SK-N-MC (cell line): Measurements from ENCODE around the gene PRKCQ.

ENCODE experiments used
- DNase-seq: peaks from one replicate; pipeline ENCODE4 v3.0.0-alpha.2; 2011; ENCODE audit warnings: low read depth, low spot score
- H3K27ac ChIP-seq: fragments of 200-600 bp; sonication (generic); 2 replicates; pipeline ENCODE4 v1.5.1; 2016; ENCODE audit warnings: mixed run types
- H3K36me3 ChIP-seq: fragments of 200-600 bp; sonication (generic); 2 replicates; pipeline ENCODE4 v1.6.1; 2017; ENCODE audit warnings: antibody characterized with exemption, low read length, mixed read lengths; ENCODE audit not compliant: insufficient read depth
- H3K4me3 ChIP-seq: fragments of 200-600 bp; sonication (generic); 2 replicates; pipeline ENCODE4 v1.5.1; 2016
- H3K9ac ChIP-seq: fragments of 200-600 bp; sonication (generic); 2 replicates; pipeline ENCODE4 v1.8.0; 2017; ENCODE audit warnings: mixed run types, mixed read lengths; ENCODE audit not compliant: insufficient read length
- H3K9me3 ChIP-seq: fragments of 200-600 bp; sonication (generic); 2 replicates; pipeline ENCODE4 v1.6.1; 2017; ENCODE audit warnings: low read depth, mild to moderate bottlenecking, antibody characterized with exemption, low read length, moderate library complexity, mixed read lengths
- EZH2 ChIP-seq: fragments of 200-600 bp; sonication (generic); IDR thresholded peaks from one replicate; pipeline ENCODE4 v1.6.1; 2017; ENCODE audit warnings: antibody characterized with exemption
- FOXP2 ChIP-seq: optimal IDR thresholded peaks from 2 replicates; pipeline ENCODE3; 2011; ENCODE audit warnings: mild to moderate bottlenecking, moderate library complexity; ENCODE audit not compliant: insufficient read depth; ENCODE audit errors: extremely low read length, control extremely low read depth
- POLR2AphosphoS5 ChIP-seq: IDR thresholded peaks from 2 replicates; pipeline ENCODE4 v1.6.1; 2012; ENCODE audit warnings: mild to moderate bottlenecking, low read depth, low read length, borderline replicate concordance

The PRKCQ gene

GRCh38 chr10:6530211-6530840 lies 49.8 kb downstream of the PRKCQ start:
- TF ChIP-seq EZH2 = no peak
- no peak for TF ChIP-seq POLR2AphosphoS5
- no peak for TF ChIP-seq FOXP2
- H3K9ac ChIP-seq = no peak overlapping the region
- H3K27ac ChIP-seq = no peak overlapping the region
- DNase-seq = no peak
- no peaks in the 10 kb centered on the region for H3K36me3 ChIP-seq
- H3K4me3 ChIP-seq = no peak overlapping the region
- H3K9me3 ChIP-seq = no peaks in the 10 kb centered on the region

- Histone ChIP-seq H3K9me3 (no peaks in the 10 kb centered on the region), H3K36me3 (no peaks in the 10 kb centered on the region), H3K27ac (no peak overlapping the region), H3K4me3 (no peak overlapping the region), H3K9ac (no peak overlapping the region)
- DNase-seq = no peak
- TF ChIP-seq EZH2 (no peak), FOXP2 (no peak), POLR2AphosphoS5 (no peak)
These were observed 51.7 kb downstream of the PRKCQ start for GRCh38 chr10:6528198-6528950.

GRCh38 chr10:6525599-6526165 lies 54.4 kb downstream of the PRKCQ start:
- Histone ChIP-seq H3K4me3 (no peak overlapping the region), H3K27ac (no peak overlapping the region), H3K9me3 (no peaks in the 10 kb centered on the region), H3K36me3 (no peaks in the 10 kb centered on the region), H3K9ac (no peak overlapping the region)
- TF ChIP-seq POLR2AphosphoS5 = no peak
- TF ChIP-seq EZH2 = no peak
- no peak for TF ChIP-seq FOXP2
- DNase-seq = no peak

GRCh38 chr10:6522230-6522629 lies 57.8 kb downstream of the PRKCQ start:
- TF ChIP-seq POLR2AphosphoS5 (no peak), FOXP2 (no peak), EZH2 (no peak)
- H3K36me3 ChIP-seq = no peaks in the 10 kb centered on the region
- no peak overlapping the region for H3K27ac ChIP-seq
- no peak overlapping the region for H3K4me3 ChIP-seq
- DNase-seq = no peak
- no peak overlapping the region for H3K9ac ChIP-seq
- no peaks in the 10 kb centered on the region for H3K9me3 ChIP-seq

- H3K27ac ChIP-seq = no peak overlapping the region
- no peaks in the 10 kb centered on the region for H3K9me3 ChIP-seq
- H3K36me3 ChIP-seq = no peaks in the 10 kb centered on the region
- H3K4me3 ChIP-seq = no peak overlapping the region
- TF ChIP-seq FOXP2 (no peak), POLR2AphosphoS5 (no peak)
- no peak overlapping the region for H3K9ac ChIP-seq
- no peak for DNase-seq
These were observed 59.9 kb downstream of the PRKCQ start for GRCh38 chr10:6520138-6520537.

- H3K9ac ChIP-seq = no peak overlapping the region
- no peaks in the 10 kb centered on the region for H3K9me3 ChIP-seq
- H3K36me3 ChIP-seq = no peaks in the 10 kb centered on the region
- DNase-seq = no peak
- H3K27ac ChIP-seq = no peak overlapping the region
- no peak for TF ChIP-seq FOXP2
- H3K4me3 ChIP-seq = no peak overlapping the region
These were observed 61.2 kb downstream of the PRKCQ start for GRCh38 chr10:6518791-6519429.

- TF ChIP-seq POLR2AphosphoS5 (no peak), FOXP2 (no peak)
- no peak for DNase-seq
- Histone ChIP-seq H3K27ac (no peak overlapping the region), H3K9ac (no peak overlapping the region), H3K9me3 (no peaks in the 10 kb centered on the region), H3K4me3 (no peak overlapping the region), H3K36me3 (no peaks in the 10 kb centered on the region)
These were observed 63.2 kb downstream of the PRKCQ start for GRCh38 chr10:6516929-6517284.

GRCh38 chr10:6516281-6516928 lies 63.7 kb downstream of the PRKCQ start:
- Histone ChIP-seq H3K9me3 (no peaks in the 10 kb centered on the region), H3K36me3 (no peaks in the 10 kb centered on the region), H3K4me3 (no peak overlapping the region), H3K27ac (no peak overlapping the region), H3K9ac (no peak overlapping the region)
- no peak for DNase-seq
- no peak for TF ChIP-seq EZH2
- TF ChIP-seq FOXP2 = no peak
- TF ChIP-seq POLR2AphosphoS5 = no peak
